Activated CD4-positive, alpha-beta T cell treated with anti-CD3 and anti-CD28 coated beads for 4 hours (primary cell): Measurements from ENCODE around the gene MOB2.

Experiments used
- DNase-seq, 2 donors: peaks; one replicate each; pipeline ENCODE4 v3.0.0-alpha.2; 2020

The MOB2 gene

DNA sequence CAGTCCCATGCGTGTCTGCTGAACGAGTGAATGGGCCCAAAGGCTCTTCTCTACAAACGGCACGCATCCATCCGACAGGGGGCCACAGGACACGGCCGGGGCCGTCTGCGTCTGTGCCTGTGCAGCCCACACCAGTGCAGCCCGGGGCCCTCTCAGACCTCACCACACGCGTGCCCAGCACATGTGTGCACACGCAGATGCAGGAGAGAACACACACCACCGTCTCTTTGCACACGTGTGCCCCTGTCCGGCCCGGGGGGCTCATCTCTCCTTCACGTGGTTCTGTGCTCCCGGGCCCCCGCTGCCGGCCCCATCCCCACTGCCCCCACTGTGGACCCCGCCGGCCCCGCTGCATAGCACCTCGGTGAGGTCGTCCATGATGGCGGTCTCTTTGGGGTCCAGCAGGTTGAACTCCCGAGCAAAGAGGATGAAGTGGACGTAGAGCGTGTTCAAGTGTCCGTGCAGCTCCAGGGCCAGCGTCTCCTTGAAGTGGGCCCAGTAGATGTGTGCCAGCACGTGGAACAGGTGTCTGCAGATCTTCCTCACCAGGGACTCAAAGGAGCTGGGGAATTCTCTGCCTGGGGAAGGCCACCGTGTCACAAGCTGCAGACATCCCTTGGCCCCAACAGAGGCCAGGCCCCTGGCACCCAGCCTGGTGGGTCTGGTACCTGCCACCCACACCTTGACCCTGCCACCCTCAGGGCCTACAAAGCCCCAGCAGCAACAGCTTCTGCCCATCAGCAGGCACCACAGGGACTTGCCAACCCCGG lies 16.5 kb downstream of the MOB2 start:
- DNase-seq, result no peak

GRCh38 chr11:1469287-1469910 lies 17.2 kb downstream of the MOB2 start:
- no peak for DNase-seq

DNA sequence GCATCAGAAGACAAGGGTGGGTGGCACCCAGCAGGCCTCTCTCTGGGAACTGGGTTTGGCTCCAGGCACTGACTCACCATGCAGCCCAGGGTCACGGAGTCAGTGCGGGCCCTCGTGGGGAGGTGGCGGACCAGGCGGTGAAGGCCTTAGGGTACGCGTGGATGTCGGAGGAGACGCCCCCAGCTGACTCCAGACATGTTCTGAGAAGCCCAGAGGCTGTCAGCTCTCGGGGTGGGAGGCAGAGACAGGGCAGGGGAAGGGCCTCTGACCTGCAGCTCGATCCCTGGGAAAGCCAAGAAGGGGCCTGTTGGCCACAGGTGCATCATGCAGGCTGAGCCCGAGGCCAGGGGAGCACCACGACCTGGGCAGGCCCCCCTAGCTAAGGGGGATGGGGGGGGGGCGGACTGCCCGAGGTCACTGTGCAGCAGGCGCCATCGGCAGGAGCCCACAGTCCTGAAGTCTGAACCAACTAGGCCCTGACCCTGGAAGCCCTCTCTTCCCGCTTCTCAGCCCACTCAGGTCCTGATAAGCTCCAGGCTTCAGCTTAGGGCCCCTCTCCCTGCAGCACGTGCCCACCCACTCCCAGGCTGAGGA lies 18.0 kb downstream of the MOB2 start:
- no peak for DNase-seq

DNA sequence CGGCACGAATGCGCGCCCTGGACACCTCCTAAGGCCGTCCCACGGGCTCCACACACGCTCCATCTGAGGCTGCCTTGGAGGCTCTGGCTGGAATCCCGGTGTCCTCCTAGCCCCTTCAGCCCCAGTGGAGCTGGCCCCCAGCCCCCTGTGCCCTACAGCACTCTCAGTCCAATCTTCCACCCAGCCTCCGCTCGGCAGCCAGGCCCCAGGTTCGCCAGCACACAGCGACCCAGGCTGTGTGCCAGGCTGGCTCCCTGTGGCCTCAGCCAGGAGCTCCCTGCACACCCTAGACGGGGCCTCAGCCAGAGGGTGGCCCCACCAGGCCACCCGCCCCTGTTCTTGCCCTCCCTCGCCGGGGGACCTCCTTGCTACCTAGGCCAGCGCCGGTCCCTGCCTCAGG lies 18.6 kb downstream of the MOB2 start:
- no peak for DNase-seq

DNA sequence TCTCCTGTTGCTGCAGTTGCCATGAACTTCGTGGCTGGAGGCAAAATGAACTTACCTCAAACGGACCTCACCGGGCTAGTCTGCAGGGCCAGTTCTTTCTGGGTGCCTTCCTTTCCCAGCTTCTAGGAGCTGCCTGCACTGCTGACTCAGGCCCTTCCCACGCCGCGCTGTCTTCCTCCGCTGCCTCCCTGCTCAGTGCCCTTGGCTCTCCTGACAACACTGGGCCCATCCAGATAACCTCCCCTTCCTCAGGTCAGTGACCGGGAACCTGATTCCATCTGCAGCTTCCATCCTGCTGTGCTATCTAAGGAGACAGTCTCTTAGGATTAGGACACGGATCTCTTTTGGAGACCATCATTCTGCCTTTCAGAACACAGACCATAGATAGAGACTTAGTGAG lies 19.3 kb downstream of the MOB2 start:
- no peak for DNase-seq

DNA sequence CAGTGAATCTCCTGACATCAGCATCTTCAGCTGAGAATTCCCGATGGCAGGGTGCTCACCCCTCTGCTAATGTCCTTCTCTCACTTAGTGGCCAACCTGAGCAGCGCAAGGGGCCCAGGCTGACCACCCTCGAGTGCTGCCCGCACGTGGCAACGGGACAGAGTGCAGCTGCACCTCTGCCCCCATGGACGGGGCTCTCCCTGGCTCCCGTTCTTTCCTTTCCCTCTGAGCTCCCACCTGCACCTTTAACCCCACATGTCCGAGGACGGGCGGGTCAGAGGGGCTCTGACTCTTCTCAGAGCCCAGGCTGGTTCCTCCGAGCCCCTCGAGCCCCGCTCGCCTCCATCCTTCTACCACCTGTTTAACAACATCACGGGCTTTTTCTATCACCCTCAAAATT lies 19.8 kb downstream of the MOB2 start:
- no peak for DNase-seq

DNA sequence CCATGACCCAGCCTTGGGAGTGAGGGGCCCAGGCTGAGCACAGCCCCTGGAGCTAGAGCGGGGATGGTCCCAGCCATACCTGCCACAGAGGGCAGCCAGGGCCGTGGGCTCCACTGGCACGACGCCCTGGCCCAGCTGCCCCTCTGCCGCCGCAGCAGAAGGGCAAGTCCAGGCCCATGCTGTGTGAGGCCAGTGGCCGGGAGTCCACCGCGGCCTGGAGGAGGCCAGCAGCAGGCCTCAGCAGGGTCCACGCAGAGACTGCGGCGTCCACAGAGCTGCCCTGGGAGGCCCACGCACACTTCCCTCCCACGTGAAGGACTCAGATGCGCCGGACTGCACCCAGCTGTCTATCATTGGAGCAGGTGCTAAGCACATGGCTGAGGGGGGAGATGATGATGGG lies 23.5 kb downstream of the MOB2 start:
- DNase-seq, result no peak

GRCh38 chr11:1462698-1462975 lies 23.9 kb downstream of the MOB2 start:
- DNase-seq, result no peak

GRCh38 chr11:1461826-1462697 lies 24.5 kb downstream of the MOB2 start:
- DNase-seq, result no peak

DNA sequence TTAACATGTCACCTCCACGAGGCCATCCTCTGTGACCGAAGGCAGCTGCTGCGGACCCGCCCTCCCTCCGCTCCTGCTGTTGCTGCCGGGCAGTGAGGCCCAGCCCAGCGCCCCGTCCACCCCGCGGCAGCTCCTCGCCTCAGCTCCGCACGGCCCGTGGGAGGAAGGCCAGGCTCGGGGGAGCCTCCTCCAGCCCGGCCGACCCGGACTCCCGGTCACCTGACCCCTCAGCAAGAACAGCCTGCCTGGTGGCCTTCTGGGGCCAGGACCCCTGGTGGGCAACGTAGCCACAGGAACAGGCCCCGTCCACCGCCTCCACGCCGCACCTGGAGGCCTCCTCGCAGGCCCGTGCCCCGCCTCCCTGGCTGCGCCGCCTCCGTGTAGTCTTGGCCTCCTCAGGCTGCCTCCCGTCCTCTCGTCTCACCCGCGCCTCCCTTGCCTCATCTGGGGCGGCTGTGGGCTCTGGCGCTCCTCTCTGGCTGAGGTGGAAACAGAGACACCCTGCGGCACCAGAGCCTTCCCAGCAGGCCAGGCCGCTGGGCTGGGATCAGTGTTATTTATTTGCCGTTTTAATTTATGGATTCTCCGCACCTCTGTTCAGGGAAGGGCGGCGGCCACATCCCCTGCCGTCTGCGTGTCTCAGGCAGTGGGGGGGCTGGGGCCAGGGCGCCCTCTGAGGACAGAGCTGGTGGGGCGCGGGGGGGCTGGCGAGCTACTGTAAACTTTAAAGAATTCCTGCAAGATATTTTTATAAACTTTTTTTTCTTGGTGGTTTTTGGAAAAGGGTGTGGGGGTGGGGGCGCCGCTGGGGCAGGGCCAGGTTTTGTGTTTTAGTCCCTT lies 25.4 kb downstream of the MOB2 start:
- DNase-seq, result no peak

DNA sequence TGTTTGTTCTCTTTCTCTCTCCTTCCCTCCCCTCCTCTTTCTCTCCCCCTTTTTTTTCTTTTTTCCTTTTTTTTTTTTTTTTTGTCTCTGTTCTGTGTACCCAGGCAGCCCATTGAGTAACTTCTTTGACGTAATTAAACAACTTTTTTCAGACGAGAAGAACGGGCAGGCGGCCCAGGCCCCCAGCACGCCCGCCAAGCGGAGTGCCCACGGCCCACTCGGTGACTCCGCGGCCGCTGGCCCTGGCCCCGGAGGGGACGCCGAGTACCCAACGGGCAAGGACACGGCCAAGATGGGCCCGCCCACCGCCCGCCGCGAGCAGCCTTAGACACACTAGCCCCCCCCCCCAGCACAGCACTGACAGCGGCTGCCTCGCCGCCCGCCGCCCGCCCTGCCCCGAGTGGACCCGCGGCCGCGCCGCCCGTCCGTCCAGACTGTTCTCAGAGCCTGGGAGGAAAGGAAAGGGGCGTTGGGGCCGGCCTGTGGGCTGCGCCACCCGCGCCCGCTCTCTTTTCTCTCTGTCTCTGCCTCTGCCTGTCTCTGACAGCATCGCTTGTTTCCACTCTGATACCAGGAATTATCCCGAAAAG lies 26.1 kb downstream of the MOB2 start:
- DNase-seq, result no peak

- DNase-seq, result no peak
Observed at GRCh38 chr11:1459764-1460395, 26.7 kb downstream of the MOB2 start.

GRCh38 chr11:1459219-1459575 lies 27.4 kb downstream of the MOB2 start:
- DNase-seq, result no peak

- no peak for DNase-seq
Observed at GRCh38 chr11:1458340-1459218, 28.0 kb downstream of the MOB2 start.

DNA sequence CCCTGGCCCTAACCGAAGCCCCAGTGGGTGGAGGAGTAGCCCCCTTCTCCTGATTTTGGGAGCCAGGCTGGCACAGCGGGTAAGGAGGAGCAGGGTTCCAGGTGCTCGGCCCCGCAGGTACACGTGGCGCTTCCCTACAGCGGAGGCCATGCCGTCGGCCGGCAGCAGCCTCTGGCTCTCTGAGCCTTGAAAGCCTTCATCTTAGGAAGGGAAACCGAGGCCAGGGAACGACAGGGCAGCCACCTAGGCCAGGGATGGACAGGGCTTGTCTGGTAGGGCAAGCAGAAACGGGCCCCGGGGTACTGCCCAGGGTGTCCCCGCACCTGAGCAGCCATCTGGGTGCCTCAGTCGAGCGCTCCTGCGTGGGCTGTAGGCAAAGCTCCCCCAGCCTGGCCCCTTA lies 28.7 kb downstream of the MOB2 start:
- DNase-seq, result no peak

- no peak for DNase-seq
Observed at GRCh38 chr11:1457326-1457680, 29.3 kb downstream of the MOB2 start.

DNA sequence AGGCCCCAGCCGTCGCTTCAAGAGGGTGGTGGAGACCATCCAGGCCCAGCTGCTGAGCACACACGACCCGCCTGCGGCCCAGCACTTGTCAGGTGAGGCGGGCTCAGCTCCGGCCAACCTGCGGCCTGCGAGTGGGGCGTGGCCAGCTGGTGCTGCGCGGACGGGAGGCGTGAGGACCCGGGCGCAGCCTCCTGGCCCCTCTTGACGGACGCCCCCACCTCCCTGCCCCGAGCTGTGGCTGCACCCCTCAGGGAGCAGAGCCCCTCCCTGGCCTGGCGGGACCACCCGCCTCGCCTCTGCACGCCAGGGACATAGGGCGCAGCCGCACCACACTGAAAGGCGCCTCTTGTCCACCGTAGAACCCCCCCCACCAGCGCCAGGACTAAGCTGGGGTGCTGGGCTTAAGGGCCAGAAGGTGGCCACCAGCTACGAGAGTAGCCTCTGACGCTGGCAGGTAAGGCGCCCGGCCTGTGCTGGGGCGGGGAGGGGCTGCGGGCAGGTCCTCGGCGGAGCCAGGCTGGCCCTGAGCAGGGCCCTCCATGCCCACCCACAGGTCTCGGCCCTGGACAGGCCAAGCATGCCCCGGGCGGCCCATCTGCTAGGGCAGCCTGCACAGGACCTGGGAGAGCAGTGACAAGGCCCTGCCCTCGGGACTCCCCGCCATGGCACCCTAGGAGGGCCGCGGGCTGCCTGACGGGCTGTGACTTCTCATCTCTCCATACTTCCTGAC lies 29.8 kb downstream of the MOB2 start:
- no peak for DNase-seq

- DNase-seq, result no peak
Observed at GRCh38 chr11:1456176-1456575, 30.4 kb downstream of the MOB2 start.

DNA sequence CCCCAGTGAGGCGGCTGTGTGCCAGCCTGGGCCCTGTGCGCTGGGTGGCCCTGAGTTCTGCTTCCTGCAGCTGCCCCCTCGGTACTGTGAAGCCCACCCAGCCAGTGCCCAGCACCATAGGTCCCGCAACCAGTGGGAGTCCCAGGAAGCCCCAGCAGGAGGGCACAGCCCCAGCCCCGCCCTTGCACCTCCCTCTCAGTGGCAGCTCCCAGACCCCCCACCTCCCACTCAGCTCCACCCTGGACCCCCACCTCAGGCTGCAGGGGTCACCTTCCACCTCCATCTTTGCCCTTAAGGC lies 30.9 kb downstream of the MOB2 start:
- no peak for DNase-seq

GRCh38 chr11:1455032-1455762 lies 31.4 kb downstream of the MOB2 start:
- no peak for DNase-seq
